ENCODE data around the gene SFMBT2. TPM values are rescaled to one million over a fixed set of nuclear protein-coding genes. Genes with fewer than 3 reads are reported as not detected.

Gene SFMBT2
- total RNA-seq, 6 experiments from 2014 or later: 0.03 to 0.12 (median 0.06) TPM

DNA sequence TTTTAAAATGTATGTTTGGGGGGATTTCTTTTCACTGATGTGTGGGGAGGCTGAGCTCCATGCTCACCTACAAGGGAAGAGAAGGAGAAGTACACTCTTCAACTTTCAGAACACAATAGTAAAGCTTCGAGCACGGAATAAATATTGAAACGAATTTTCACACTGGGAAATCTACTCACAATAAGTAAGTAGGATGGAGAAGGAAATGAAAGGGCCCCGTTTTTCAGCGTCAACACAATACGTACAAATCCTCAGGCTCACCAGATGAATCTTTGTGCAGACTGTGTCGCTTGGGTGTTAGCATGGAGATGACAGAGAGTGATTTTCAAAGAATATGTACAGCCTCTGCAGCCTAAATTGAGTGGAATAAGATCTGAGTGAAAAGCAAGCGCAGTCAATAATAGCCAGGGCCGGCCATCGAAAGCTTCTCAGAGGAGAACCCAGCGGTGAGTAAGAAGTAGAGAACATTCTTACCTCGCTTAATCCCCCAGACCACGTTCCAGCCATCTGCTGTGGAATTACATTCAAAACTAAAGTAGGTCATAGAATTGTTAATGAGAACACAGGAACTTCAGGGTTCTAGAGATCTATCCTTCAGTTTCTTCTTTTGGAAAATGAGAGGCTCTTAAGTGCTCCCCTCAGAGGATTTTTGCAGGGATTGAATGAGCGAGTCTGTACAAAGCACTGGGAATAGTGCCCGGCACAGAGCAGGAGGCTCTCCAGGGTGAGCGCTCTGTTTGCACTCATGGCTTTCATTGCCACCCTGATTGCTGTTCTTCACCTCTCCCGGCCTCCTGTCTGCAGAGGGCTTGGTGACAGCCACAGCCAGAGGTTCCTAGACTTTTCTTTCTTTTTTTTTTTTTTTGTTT, 292.8 kb downstream of the SFMBT2 start:
- DNase-seq: no peak
- H3K27me3 Mint-ChIP-seq (ENCODE audit: insufficient read depth): no peaks in the 10 kb centered on the region
- no peaks in the 10 kb centered on the region for H3K36me3 Mint-ChIP-seq (ENCODE audit: low read depth)
- TF ChIP-seq, protein P1, sequence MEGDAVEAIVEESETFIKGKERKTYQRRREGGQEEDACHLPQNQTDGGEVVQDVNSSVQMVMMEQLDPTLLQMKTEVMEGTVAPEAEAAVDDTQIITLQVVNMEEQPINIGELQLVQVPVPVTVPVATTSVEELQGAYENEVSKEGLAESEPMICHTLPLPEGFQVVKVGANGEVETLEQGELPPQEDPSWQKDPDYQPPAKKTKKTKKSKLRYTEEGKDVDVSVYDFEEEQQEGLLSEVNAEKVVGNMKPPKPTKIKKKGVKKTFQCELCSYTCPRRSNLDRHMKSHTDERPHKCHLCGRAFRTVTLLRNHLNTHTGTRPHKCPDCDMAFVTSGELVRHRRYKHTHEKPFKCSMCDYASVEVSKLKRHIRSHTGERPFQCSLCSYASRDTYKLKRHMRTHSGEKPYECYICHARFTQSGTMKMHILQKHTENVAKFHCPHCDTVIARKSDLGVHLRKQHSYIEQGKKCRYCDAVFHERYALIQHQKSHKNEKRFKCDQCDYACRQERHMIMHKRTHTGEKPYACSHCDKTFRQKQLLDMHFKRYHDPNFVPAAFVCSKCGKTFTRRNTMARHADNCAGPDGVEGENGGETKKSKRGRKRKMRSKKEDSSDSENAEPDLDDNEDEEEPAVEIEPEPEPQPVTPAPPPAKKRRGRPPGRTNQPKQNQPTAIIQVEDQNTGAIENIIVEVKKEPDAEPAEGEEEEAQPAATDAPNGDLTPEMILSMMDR (IDR thresholded peaks at IDR 0.05): no peak
- peaks cover 24% of the 10 kb centered on the region for H3K9me3 Mint-ChIP-seq
- H3K4me3 Mint-ChIP-seq: no peak overlapping the region
- H3K27ac Mint-ChIP-seq: no peak overlapping the region
- no peaks in the 10 kb centered on the region for H3K4me1 Mint-ChIP-seq (ENCODE audit: low read depth)

DNA sequence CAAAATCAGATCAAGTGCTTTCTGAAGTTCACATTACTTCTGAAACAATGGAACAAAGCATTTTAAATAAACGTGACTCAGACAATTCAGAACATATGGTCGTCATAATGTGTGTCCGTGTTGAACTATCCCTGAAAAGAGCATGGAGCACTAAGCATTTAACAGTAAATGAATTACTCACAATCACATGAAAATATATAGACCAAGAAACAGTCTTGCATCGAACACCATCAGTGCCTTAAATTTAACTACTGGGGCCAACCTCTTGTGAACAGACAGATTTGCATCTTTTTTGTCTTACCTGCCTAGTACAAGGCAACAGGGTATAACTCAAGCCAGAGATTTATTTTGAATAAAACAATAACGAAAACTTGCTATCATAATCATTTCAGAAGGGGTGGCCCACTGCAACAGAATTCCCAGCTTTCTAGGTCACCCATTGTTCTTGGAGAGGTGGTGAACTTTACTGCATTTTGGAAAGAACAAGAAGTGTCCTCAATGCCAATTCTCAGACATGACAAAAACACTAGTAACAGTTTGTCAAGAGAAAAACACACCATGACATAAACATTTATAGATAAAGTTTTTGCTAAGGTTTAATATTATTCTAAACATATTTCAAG, 293.5 kb downstream of the SFMBT2 start:
- Mint-ChIP-seq H3K27me3 (ENCODE audit: insufficient read depth) (no peaks in the 10 kb centered on the region), H3K27ac (no peak overlapping the region), H3K36me3 (ENCODE audit: low read depth) (no peaks in the 10 kb centered on the region)

DNA sequence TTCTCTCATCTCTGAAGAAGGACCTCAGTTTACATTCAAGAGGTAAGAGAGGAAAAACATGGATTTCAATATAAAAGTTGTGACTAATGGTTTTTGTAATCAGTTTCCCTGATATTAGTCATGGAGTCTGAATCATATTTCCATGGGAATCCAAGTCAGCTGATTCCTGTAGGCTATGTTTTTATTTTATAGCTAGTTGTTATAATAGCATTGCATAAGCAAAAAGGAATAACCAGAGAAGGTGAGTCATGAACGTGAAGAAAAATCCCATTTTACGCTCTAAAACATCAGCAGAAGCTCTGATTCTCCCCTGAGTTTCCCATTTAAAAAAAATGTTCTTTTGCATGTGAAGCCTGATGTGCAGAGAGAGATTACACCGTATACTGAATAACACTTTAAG, 299.3 kb downstream of the SFMBT2 start:
- no peaks in the 10 kb centered on the region for H3K36me3 Mint-ChIP-seq (ENCODE audit: low read depth)
- H3K4me3 Mint-ChIP-seq: no peak overlapping the region
- H3K4me1 Mint-ChIP-seq (ENCODE audit: low read depth): no peaks in the 10 kb centered on the region
- no peak for DNase-seq
- peaks cover 39% of the 10 kb centered on the region for H3K9me3 Mint-ChIP-seq
- no peak overlapping the region for H3K27ac Mint-ChIP-seq
- no peaks in the 10 kb centered on the region for H3K27me3 Mint-ChIP-seq (ENCODE audit: insufficient read depth)
- TF ChIP-seq, protein P1 (IDR thresholded peaks at IDR 0.05): no peak

More for the DNA sequence above, 293.5 kb downstream of the SFMBT2 start:
- H3K4me3 Mint-ChIP-seq: no peak overlapping the region
- TF ChIP-seq, protein P1 (IDR thresholded peaks at IDR 0.05): no peak
- H3K9me3 Mint-ChIP-seq: peaks cover 25% of the 10 kb centered on the region
- no peak for DNase-seq
- no peaks in the 10 kb centered on the region for H3K4me1 Mint-ChIP-seq (ENCODE audit: low read depth)

DNA sequence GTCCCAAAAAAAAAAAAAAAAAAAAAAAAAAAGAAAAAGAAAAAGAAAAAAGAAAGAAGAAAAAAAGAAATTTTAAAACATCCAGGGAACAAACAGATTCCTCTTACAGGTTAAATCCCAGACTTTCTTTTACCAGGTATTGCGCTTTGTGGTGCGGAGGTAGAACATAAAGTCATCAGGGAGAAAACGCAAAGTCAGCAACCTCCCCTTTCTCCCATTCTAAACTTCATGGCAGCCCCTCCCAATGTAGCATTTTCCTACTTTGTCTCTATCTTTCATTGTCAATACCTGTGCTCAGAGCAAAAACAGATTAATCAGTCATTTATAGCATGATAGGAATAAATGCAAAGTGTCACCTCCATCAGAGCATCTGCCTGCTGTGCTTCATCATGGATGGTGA, 299.7 kb downstream of the SFMBT2 start:
- Mint-ChIP-seq H3K36me3 (ENCODE audit: low read depth) (no peaks in the 10 kb centered on the region), H3K4me3 (no peak overlapping the region), H3K27me3 (ENCODE audit: insufficient read depth) (no peaks in the 10 kb centered on the region), H3K4me1 (ENCODE audit: low read depth) (no peaks in the 10 kb centered on the region), H3K27ac (no peak overlapping the region), H3K9me3 (peaks cover 41% of the 10 kb centered on the region)
- no peak for DNase-seq
- TF ChIP-seq, protein P1 (IDR thresholded peaks at IDR 0.05): no peak

All from HFFc6 (cell line).